ENCODE data around the gene ATP13A1.

DNA sequence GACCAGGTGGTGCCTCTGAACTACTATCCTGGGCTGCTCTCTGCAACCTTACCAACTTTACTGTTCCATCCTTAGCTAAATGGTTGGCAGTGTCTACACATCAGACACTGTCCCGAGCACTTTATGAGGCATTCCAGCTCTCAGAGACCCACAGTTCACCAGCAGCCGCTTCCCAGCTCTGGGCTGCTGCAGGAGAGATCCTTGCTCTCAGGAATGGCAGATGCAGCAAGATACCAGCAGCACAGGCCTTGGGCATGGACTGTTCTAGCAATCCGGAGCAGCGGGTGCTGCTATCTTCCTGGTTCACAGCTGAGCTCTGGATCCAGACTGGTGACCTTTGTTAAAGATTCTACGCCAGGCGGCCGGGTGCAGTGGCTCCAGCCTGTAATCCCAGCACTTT is 32.1 kb downstream of the ATP13A1 start:
- TF ChIP-seq, protein P1, sequence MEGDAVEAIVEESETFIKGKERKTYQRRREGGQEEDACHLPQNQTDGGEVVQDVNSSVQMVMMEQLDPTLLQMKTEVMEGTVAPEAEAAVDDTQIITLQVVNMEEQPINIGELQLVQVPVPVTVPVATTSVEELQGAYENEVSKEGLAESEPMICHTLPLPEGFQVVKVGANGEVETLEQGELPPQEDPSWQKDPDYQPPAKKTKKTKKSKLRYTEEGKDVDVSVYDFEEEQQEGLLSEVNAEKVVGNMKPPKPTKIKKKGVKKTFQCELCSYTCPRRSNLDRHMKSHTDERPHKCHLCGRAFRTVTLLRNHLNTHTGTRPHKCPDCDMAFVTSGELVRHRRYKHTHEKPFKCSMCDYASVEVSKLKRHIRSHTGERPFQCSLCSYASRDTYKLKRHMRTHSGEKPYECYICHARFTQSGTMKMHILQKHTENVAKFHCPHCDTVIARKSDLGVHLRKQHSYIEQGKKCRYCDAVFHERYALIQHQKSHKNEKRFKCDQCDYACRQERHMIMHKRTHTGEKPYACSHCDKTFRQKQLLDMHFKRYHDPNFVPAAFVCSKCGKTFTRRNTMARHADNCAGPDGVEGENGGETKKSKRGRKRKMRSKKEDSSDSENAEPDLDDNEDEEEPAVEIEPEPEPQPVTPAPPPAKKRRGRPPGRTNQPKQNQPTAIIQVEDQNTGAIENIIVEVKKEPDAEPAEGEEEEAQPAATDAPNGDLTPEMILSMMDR (IDR thresholded peaks at IDR 0.05), result no peak
- no peak for TF ChIP-seq POLR2A (IDR thresholded peaks at IDR 0.05)
